Colonic mucosa (tissue), 4 donors: ENCODE data around the gene RCE1. TPM values are rescaled to one million over a fixed set of nuclear protein-coding genes. Genes with fewer than 3 reads are reported as not detected.

ENCODE experiments used
- DNase-seq: peaks from one replicate; pipeline ENCODE4 v3.0.0-alpha.2; 2020
- H3K27ac ChIP-seq: fragments of 200-600 bp; one replicate; pipeline ENCODE4 v1.8.0; 2021
- H3K27me3 ChIP-seq: fragments of 200-600 bp; one replicate; pipeline ENCODE4 v1.8.0; 2021
- H3K36me3 ChIP-seq: fragments of 200-600 bp; one replicate; pipeline ENCODE4 v1.8.0; 2021
- H3K4me1 ChIP-seq: fragments of 200-600 bp; one replicate; pipeline ENCODE4 v1.8.0; 2021; ENCODE audit warnings: mild to moderate bottlenecking
- H3K4me3 ChIP-seq: fragments of 200-600 bp; one replicate; pipeline ENCODE4 v1.8.0; 2021
- H3K9ac ChIP-seq, 2 donors: one replicate each; pipeline ENCODE4 v1.7.0; 2013; ENCODE audit warnings: control low read depth in 2 of 2, low read depth in 2 of 2, low read length in 2 of 2
- H3K9me3 ChIP-seq: fragments of 200-600 bp; one replicate; pipeline ENCODE4 v1.8.0; 2021
- CTCF ChIP-seq: fragments of 200-600 bp; IDR thresholded peaks from one replicate; pipeline ENCODE4 v1.8.0; 2022; ENCODE audit warnings: antibody characterized with exemption, mild to moderate bottlenecking
- intact Hi-C: fragments of 100-400 bp; cut with DNase I; formaldehyde crosslinking; loops from one replicate; pipeline ENCODE4 v1.14.1; 2022
- total RNA-seq, 2 donors: library from RNA; stranded (reverse); fragmentation: NEBNext Ultra II Directional in 1 of 2; extraction: Animal tissue kit (Norgen Biotek cat#: 25700) in 1 of 2; gene quantifications; one replicate each; pipeline ENCODE4 v1.2.1, GENCODE V29; 2021
- donor health status: healthy.
- donor health status: DM: no; HTN: no; CAD: no.
- donor health status: DM: no; HTN: no; CAD: no.

RCE1 gene
- total RNA-seq, 2 donors from 2014 or later: 27.0 to 35.9 TPM

DNA sequence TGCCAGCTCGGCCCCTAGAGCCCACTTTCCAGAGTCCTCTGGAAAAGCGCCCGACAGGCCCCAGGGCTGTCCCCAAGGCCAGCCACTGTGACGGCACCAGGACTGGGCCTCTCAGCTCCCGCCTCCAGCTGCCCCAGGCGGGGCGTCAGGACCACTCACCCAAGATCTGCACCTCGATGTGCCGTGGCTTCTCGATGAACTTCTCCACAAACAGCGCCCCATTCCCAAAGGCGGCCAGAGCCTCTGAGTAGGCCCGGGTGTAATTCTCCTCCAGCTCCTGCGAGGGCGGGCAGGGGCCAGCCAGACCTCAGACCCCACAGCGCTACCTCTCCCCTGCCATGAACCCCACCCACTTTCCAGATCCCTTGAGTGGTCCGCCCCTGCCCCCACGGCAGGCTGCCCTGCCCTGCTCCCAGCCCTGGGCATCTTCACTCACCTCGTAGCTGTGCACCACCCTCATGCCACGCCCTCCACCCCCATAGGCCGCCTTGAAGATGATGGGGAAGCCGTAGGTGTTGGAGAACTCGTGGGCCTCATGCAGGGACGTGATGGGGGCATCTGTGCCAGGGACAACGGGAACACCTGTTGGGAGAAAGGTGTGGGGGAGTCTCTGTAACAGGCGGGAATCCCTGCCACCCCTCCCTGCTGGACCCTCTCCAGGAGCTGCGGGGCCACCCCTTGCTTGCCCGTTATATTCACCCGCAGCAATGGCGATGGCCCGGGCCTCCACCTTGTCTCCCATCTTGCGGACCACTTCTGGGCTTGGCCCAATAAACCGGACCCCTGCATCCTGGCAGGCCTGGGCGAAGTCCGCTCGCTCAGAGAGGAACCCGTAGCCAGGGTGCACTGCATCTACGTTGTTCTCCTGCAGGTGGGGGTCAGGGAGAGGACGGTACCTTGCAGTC lies 27.6 kb downstream of the RCE1 start:
- Histone ChIP-seq H3K9me3 (no peaks in the 10 kb centered on the region), H3K36me3 (no peaks in the 10 kb centered on the region), H3K9ac (no peak overlapping the region), H3K4me1 (no peaks in the 10 kb centered on the region), H3K27me3 (no peaks in the 10 kb centered on the region), H3K27ac (no peak overlapping the region), H3K4me3 (no peak overlapping the region)
- TF ChIP-seq CTCF: no peak
- no peak for DNase-seq
- intact Hi-C loops: no loop called here

DNA sequence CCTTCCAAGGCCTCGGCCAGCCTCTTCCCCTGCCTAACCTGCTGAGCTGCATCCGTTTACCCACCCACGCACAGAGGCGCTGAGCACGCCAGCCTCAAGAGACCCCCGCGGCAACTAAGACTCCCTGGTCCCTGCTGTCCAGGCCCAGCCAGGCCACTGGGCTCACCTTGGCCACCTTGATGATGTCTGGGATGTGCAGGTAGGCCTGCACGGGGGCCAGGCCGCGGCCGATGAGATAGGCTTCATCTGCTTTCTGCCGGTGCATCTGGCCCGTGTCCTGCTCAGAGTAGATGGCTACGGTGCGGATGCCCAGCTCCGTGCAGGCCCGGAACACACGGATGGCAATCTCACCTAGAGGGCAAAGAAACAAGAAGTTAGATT lies 28.3 kb downstream of the RCE1 start:
- Histone ChIP-seq H3K4me1 (no peaks in the 10 kb centered on the region), H3K27me3 (no peaks in the 10 kb centered on the region), H3K36me3 (no peaks in the 10 kb centered on the region), H3K27ac (no peak overlapping the region), H3K9ac (no peak overlapping the region), H3K9me3 (no peaks in the 10 kb centered on the region), H3K4me3 (no peak overlapping the region)
- TF ChIP-seq CTCF: no peak
- DNase-seq: no peak
- intact Hi-C loops: no loop called here

DNA sequence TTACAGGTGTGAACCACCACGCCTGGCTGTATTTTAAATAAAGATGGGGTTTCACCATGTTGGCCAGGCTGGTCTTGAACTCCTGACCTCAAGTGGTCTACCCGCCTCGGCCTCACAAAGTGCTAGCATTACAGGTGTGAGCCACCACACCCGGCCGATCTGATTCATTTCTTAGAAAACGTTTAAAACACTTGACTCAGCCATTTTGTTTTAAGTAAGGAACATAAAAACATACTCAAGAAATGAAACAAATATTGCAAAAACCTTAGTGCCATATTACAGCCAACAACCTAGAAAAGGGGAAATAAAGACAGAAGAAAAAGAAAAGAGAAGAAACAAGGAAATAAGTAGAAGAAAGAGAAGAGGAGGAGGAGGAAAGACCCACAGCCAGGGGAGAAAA lies 31.0 kb downstream of the RCE1 start:
- H3K27ac ChIP-seq: no peak overlapping the region
- no peaks in the 10 kb centered on the region for H3K36me3 ChIP-seq
- no peaks in the 10 kb centered on the region for H3K4me1 ChIP-seq
- H3K9ac ChIP-seq: no peak overlapping the region
- TF ChIP-seq CTCF: no peak
- H3K27me3 ChIP-seq: no peaks in the 10 kb centered on the region
- intact Hi-C loops: no loop called here
- no peak overlapping the region for H3K4me3 ChIP-seq
- no peak for DNase-seq
- H3K9me3 ChIP-seq: no peaks in the 10 kb centered on the region

DNA sequence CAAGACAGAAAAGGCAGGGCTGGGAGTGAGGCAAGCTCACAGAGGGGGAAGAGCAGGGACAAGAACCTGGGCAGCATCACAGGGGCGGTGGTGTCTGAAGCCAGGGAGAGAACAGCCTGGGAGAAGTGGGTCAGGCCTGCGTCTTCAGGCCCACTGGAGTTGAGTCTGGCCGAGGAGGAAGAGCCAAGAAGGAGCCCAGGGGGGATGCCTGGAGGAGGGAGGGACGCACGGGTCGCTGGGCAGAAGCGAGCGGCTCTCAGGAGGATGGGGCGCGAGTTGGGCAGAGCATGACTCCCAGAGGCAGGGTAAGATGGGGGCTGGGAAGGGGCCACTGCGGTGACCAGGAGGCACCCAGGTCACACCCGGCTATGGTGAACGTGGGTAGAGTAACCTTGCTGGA lies 32.1 kb downstream of the RCE1 start:
- Histone ChIP-seq H3K4me3 (no peak overlapping the region), H3K9ac (no peak overlapping the region), H3K27me3 (no peaks in the 10 kb centered on the region), H3K9me3 (no peaks in the 10 kb centered on the region), H3K36me3 (no peaks in the 10 kb centered on the region), H3K27ac (no peak overlapping the region), H3K4me1 (no peaks in the 10 kb centered on the region)
- no peak for DNase-seq
- intact Hi-C loops: no loop called here
- TF ChIP-seq CTCF: no peak

DNA sequence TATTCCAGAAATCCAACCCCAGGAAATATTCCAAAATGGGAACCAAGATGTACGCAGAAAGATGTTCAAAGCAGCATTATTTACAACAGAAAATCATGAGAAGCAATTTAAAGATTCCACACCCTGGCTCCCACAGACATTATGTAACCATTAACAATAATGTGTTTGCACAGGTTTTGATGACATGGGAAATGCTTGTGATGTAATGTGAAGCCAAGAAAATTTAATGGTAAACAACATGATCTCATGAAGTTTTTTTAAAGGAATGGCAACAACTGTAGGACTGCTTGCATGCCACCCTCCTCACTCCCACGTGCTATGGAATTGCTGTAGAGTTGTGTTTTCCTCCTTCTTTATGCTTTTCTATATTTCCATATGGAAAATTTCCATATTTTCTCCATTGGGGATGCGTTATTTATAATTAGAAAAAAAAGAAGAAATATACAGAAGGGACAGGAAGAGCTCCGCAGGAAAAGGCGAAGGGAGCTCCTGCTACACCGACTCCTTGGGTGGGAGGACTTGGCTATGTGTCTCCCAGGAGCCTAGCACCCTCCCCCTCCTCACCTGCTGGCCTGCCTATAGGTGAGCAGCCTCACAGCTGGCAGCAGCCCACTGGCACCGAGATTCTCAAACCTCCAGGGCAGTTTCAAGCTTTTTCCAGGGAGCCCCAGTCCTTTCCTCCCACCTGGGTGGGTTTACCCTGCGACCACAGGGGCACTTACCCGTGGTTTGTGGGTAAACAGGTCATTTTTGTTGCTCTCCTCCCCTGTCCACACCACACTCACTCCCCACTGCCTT lies 34.5 kb downstream of the RCE1 start:
- H3K27me3 ChIP-seq: no peaks in the 10 kb centered on the region
- no peak overlapping the region for H3K4me3 ChIP-seq
- no peak overlapping the region for H3K9ac ChIP-seq
- no peak for DNase-seq
- TF ChIP-seq CTCF: no peak
- H3K27ac ChIP-seq: no peak overlapping the region
- H3K9me3 ChIP-seq: no peaks in the 10 kb centered on the region
- intact Hi-C loops: no loop called here
- no peaks in the 10 kb centered on the region for H3K36me3 ChIP-seq
- no peaks in the 10 kb centered on the region for H3K4me1 ChIP-seq
